ENCODE data around the gene TMEM170A.

TMEM170A gene

DNA sequence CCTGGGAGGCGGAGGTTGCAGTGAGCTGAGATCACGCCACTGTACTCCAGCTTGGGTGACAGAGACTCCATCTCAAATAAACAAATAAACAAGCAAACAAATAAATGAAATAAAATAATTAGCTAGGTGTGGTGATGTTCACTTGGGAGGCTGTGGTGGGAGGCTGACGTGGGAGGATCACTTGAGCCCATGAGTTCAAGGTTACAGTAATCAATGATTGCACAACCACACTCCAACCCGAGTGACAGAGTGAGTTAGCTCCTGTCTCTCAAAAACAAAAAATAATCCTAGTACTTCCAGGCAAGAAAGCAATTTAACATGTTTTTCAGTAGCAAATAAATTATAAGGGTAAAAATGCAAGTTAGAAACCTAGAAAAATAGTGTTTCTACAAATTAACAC is 57.5 kb downstream of the TMEM170A start:
- Mint-ChIP-seq H3K4me1 (peaks cover 5% of the 10 kb centered on the region), H3K27ac (peak overlapping the region; percentile 32), H3K36me3 (peaks cover 77% of the 10 kb centered on the region), H3K4me3 (no peak overlapping the region), H3K9me3 (no peaks in the 10 kb centered on the region)
- no peak for ATAC-seq
- no peak for DNase-seq (ENCODE audit: low spot score in 2 of 2)

DNA sequence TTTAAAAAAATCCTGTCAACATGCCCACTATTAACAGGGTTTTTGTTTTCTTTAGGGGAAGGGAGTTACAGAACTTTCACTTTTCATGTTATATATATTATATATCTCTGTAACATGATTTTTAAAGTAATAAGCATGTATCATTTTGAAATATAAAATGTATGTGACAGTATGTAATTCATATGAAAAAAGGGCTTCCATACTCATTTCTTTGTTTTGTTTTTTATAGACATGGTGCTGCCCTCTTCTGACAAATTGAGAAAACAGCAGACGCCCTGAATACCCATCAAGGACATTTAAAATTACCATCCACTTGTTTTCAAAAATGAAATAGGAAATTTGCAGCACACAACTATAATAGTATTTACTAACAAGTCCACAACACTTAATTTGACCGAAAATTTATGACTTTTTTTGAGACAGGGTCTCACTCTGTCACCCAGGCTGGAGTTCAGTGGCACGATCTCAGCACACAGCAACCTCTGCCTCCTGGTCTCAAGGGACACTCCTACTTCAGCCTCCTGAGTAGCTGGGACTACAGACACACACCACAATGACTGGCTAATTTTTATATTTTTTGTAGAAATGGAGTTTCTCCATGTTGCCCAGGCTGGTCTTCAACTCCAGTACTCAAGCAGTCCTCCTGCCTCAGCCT is 61.5 kb downstream of the TMEM170A start:
- no peak overlapping the region for H3K4me3 Mint-ChIP-seq
- DNase-seq (ENCODE audit: low spot score in 2 of 2) (no peak), ATAC-seq (no peak)
- H3K36me3 Mint-ChIP-seq: peaks cover 37% of the 10 kb centered on the region
- peak overlapping the region; percentile 84 for H3K27ac Mint-ChIP-seq
- H3K4me1 Mint-ChIP-seq: peaks cover 7% of the 10 kb centered on the region
- no peaks in the 10 kb centered on the region for H3K9me3 Mint-ChIP-seq

DNA sequence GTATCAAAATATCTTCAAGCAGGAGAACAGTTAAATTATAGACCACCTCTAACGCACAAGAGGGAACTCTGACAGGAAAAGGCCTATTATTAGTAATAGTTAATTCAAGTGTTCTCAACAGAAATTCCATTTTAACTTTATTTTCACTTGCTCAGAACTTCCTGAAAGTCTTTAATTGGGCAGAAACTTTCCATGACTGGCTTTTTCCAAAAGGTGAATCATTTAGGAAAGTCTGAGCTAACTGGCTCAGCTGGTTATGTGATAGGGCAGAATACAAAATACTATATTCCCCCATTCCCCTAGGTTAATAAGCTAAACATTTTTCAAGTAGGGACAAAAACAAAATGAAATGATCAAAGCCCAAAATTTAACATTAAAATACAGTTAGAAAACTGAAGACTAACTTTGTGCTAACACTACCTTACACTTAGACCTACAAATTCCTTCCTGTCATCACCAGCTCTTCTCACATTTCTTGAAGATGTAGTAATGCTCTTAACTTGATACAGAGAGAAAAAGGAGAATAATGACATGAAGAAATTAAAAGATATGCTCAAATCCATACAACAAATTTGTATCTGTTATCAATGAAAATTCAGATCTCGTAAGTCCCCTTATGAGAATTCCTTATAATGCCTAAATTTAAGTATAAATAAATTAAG is 62.2 kb downstream of the TMEM170A start:
- H3K4me3 Mint-ChIP-seq: no peak overlapping the region
- peaks cover 7% of the 10 kb centered on the region for H3K4me1 Mint-ChIP-seq
- H3K27ac Mint-ChIP-seq: peak overlapping the region; percentile 84
- no peaks in the 10 kb centered on the region for H3K9me3 Mint-ChIP-seq
- no peak for ATAC-seq
- no peak for DNase-seq (ENCODE audit: low spot score in 2 of 2)
- H3K36me3 Mint-ChIP-seq: peaks cover 31% of the 10 kb centered on the region

DNA sequence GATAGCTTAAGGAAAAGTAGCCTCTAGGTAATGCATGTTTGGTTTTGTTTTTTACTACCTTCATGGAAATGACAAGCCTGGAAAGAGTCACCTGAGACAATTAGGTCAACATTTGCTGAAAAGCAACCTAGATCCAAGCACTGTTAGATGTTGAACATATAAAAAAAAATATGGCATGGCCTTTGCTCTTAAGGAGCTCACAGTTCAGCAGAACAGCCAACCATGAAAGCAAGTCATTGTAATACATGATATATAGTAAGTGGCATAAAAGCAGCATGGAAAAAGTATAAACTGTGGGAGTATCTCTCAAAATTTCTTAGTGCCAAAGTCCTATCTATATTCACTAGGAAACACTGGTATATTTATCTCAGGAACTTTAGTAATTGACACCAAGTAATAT is 62.8 kb downstream of the TMEM170A start:
- H3K4me1 Mint-ChIP-seq: peaks cover 7% of the 10 kb centered on the region
- peak overlapping the region; percentile 84 for H3K27ac Mint-ChIP-seq
- no peaks in the 10 kb centered on the region for H3K9me3 Mint-ChIP-seq
- peaks cover 25% of the 10 kb centered on the region for H3K36me3 Mint-ChIP-seq
- ATAC-seq: no peak
- DNase-seq (ENCODE audit: low spot score in 2 of 2): no peak
- H3K4me3 Mint-ChIP-seq: no peak overlapping the region

DNA sequence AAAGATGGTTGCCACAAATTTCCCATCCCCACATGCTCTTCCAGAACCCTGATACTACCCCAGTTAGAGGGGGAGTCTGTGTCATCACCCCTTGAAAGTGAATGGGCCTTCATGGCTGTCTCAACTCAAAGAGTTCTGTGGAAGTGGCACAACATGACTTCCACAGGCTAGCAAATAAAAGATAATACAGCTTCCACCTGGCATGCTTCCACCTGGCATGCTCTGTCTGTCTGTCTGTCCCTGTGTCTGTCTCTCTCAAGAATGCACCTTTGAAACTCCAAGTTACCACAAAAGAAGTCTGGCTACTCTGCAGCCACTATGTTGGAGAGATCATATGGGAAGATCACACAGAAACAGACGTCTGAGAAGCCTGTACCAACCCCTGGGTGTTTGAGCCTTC is 66.2 kb downstream of the TMEM170A start:
- no peak overlapping the region for H3K4me3 Mint-ChIP-seq
- H3K4me1 Mint-ChIP-seq: peaks cover 7% of the 10 kb centered on the region
- H3K9me3 Mint-ChIP-seq: no peaks in the 10 kb centered on the region
- no peak overlapping the region for H3K27ac Mint-ChIP-seq
- no peak for ATAC-seq
- peaks cover 22% of the 10 kb centered on the region for H3K36me3 Mint-ChIP-seq
- DNase-seq (ENCODE audit: low spot score in 2 of 2): no peak

DNA sequence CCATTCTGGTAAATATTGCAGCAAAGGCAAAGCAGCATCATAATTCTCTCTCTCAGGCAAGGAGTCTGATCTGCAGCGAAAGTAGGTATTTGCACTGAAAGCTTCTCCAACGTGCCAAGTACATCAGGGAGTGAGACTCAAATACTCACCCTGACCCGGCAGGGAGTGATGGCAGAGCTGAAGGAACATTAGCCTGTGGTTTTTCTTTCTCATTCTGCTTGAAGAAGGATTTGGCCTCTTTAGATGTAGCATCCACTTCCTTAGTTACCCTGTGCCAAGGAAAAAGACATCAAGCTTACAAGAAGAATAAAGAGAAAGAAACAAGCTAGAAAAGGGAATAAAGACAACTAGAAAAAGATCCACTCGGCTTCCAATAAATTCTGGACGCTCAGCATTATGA is 69.5 kb downstream of the TMEM170A start:
- H3K9me3 Mint-ChIP-seq: no peaks in the 10 kb centered on the region
- H3K4me3 Mint-ChIP-seq: no peak overlapping the region
- peaks cover 4% of the 10 kb centered on the region for H3K4me1 Mint-ChIP-seq
- DNase-seq (ENCODE audit: low spot score in 2 of 2): no peak
- H3K27ac Mint-ChIP-seq: no peak overlapping the region
- peaks cover 51% of the 10 kb centered on the region for H3K36me3 Mint-ChIP-seq
- ATAC-seq: no peak
